Bronchial epithelial cell (primary cell): ENCODE measurements around the gene CFAP54. TPM values are rescaled to one million over a fixed set of nuclear protein-coding genes. Genes with fewer than 3 reads are reported as not detected.

Source experiments
- DNase-seq: peaks from one replicate; pipeline ENCODE4 v3.0.0-alpha.2; 2010; ENCODE audit warnings: low read depth
- FAIRE-seq: peaks from 2 replicates; lab custom pipeline; 2011; peaks lifted over from hg19 to GRCh38; lab: Jason Lieb, UNC
- H3K27me3 ChIP-seq: 2 replicates; pipeline ENCODE4 v1.5.1; 2011; ENCODE audit warnings: low read length; ENCODE audit not compliant: control insufficient read depth, insufficient read depth
- H3K36me3 ChIP-seq: 2 replicates; pipeline ENCODE4 v1.5.1; 2011; ENCODE audit warnings: low read length; ENCODE audit not compliant: control insufficient read depth, insufficient read depth
- H3K4me3 ChIP-seq: 2 replicates; pipeline ENCODE4 v1.5.1; 2011; ENCODE audit warnings: mild to moderate bottlenecking, low read depth, low read length, control low read depth
- CTCF ChIP-seq: IDR thresholded peaks from 2 replicates; pipeline ENCODE4 v1.5.1; 2011; ENCODE audit warnings: mild to moderate bottlenecking, moderate library complexity, low read length, control low read depth, inconsistent platforms; ENCODE audit not compliant: insufficient read depth, severe bottlenecking
- total RNA-seq: library from RNA; depleted of rRNA; stranded (reverse); fragments of >200 nt; gene quantifications from 2 replicates; pipeline ENCODE4 v1.2.1, GENCODE V29; 2014

The CFAP54 gene
- total RNA-seq, 1 donor from 2014 or later = 0.26 TPM

DNA sequence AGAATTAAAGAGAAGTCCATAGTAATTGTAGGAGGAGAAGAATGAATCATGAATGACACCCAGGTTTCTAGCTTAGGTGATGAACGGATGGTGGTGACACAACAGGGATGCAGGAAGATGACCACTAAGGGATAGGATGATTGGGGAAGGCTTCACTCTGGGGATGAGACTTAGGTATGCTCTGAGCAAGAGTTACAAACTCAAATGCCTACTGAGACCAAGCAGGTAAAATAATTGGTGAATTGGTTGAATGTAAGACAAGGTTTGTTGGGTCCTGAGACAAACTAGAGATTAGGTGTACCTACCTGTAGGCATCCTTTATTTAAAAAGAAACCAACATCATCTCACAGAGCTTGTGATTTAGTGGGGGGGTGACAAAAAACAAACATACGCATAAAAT, 116.3 kb downstream of the CFAP54 start:
- FAIRE-seq (no peak), DNase-seq (no peak)
- H3K4me3 ChIP-seq = no peak overlapping the region
- H3K27me3 ChIP-seq = no peaks in the 10 kb centered on the region
- TF ChIP-seq CTCF = no peak
- H3K36me3 ChIP-seq = no peaks in the 10 kb centered on the region

DNA sequence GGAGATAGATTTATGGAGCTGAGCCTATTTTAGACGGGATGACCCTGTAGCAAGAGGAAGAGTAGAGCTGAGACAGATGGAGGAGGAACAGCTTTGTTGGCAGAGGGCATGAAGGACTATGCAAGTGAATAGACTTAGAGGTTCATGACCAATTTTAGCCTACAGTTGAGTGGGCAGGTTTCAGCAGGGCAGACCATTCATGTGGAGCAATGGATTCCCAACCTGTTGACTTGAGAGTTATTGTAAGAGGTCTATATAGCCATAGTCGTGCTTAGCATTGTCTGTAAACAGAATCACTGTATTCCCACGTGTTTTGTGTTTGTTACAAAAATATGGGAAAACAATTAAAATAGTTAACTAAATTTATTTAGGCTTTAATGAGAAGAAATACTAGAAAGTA, 116.8 kb downstream of the CFAP54 start:
- FAIRE-seq (no peak), DNase-seq (no peak)
- Histone ChIP-seq H3K4me3 (no peak overlapping the region), H3K27me3 (no peaks in the 10 kb centered on the region), H3K36me3 (no peaks in the 10 kb centered on the region)
- TF ChIP-seq CTCF = no peak

DNA sequence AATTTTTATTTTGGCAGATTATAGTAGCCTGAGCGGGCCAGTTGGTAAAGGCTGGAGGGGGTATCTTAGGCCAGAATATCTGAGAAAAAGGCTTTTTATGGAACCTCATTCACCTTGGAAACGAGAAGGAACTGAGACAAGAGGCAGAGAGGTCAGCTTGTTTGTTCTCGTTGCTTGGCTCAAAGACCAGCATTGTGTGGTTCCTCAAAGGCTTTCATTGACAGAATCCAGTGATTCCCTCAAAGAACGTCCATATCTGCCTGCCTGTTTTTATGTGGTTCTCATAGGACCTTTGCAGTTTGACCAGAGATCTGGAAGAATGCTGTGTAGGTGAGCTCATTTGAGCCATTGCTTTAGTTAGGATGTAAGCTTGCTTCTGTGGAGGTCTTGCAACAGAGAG, 117.3 kb downstream of the CFAP54 start:
- TF ChIP-seq CTCF = no peak
- Histone ChIP-seq H3K36me3 (no peaks in the 10 kb centered on the region), H3K27me3 (no peaks in the 10 kb centered on the region), H3K4me3 (no peak overlapping the region)
- no peak for FAIRE-seq
- no peak for DNase-seq

- no peak for TF ChIP-seq CTCF
- Histone ChIP-seq H3K27me3 (no peaks in the 10 kb centered on the region), H3K4me3 (no peak overlapping the region), H3K36me3 (no peaks in the 10 kb centered on the region)
- DNase-seq (no peak), FAIRE-seq (no peak)
Observed at GRCh38 chr12:96617178-96617577, 127.8 kb downstream of the CFAP54 start.

- H3K36me3 ChIP-seq = no peaks in the 10 kb centered on the region
- FAIRE-seq (no peak), DNase-seq (no peak)
- no peak for TF ChIP-seq CTCF
- no peak overlapping the region for H3K4me3 ChIP-seq
- H3K27me3 ChIP-seq = no peaks in the 10 kb centered on the region
Observed at GRCh38 chr12:96623155-96623554, 133.8 kb downstream of the CFAP54 start.

DNA sequence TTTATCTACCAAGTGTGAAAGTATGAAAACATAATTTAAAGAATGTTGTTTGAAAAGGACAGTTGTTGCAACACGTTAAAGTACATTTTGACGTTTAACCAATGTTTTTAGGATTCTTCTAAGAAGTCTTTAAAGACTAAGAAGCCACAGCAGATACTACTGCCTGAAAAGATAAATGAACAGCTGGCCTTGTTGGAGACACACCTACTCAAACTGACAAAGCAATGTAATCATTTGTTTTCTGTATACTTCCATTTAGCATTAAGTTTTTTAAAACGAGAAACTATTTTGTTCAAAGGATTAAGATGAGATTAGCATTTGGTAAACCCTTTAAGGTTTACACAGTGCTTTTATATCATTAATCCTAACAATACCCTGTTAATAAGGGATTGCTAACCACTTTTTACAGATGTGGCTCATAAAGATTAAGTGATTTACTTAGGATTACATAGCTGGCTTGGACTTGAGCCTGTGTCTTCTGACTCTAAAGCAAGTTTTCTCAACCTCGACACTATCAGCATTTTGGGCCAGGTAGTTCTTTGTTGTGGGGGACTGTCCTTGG, 134.4 kb downstream of the CFAP54 start:
- TF ChIP-seq CTCF = no peak
- DNase-seq (no peak), FAIRE-seq (no peak)
- H3K4me3 ChIP-seq = no peak overlapping the region
- H3K27me3 ChIP-seq = no peaks in the 10 kb centered on the region
- no peaks in the 10 kb centered on the region for H3K36me3 ChIP-seq
